Activated CD4-positive, CD25-positive, alpha-beta regulatory T cell treated with anti-CD3 and anti-CD28 coated beads, Interleukin-2, amount 50 U/mL, for 24 hours (primary cell): Measurements from ENCODE around the gene PEF1.

Source experiments
- ATAC-seq, 2 donors: fragments of 150-1000 bp; cut with Tn5 transposase; one replicate each; pipeline ENCODE4 v1.10.0; 2021; ENCODE audit warnings: mild to moderate bottlenecking in 1 of 2, moderate library complexity in 1 of 2

The PEF1 gene

GRCh38 chr1:31581821-31582810 lies 62.6 kb downstream of the PEF1 start:
- ATAC-seq, result no peak

GRCh38 chr1:31580891-31581603 lies 63.6 kb downstream of the PEF1 start:
- ATAC-seq, result no peak

GRCh38 chr1:31580513-31580870 lies 64.2 kb downstream of the PEF1 start:
- ATAC-seq, result no peak
